ENCODE measurements around the gene DIP2C.

- TF ChIP-seq POLR2A (IDR thresholded peaks at IDR 0.05): no peak
- TF ChIP-seq CTCF (IDR thresholded peaks at IDR 0.05): no peak
- no peak for TF ChIP-seq POLR2AphosphoS5 (IDR thresholded peaks at IDR 0.05; ENCODE audit: insufficient read depth in 1 of 2, low read depth in 1 of 2)
Observed at GRCh38 chr10:551373-552252, 137.9 kb downstream of the DIP2C start.
